ENCODE results near the gene NME9.

NME9 gene

GRCh38 chr3:138334608-138335007, 5.0 kb upstream of the NME9 start:
- H4K8ac ChIP-seq (ENCODE audit: low read depth, low read length) = no peak overlapping the region
- H2BK5ac ChIP-seq (ENCODE audit: low read length) = no peak overlapping the region
- H3K4ac ChIP-seq (ENCODE audit: low read length) = no peak overlapping the region
- H3K23ac ChIP-seq (ENCODE audit: low read depth, low read length, poor library complexity) = no peak overlapping the region
- H3K4me2 ChIP-seq (ENCODE audit: insufficient read depth, low read length, poor library complexity, severe bottlenecking) = no peak overlapping the region
- no peak overlapping the region for H3K14ac ChIP-seq (ENCODE audit: low read length)
- H2BK12ac ChIP-seq (ENCODE audit: low read length) = no peak overlapping the region
- DNase-seq (ENCODE audit: low spot score) = no peak
- no peak overlapping the region for H2AFZ ChIP-seq (ENCODE audit: low read length)
- H3K79me1 ChIP-seq (ENCODE audit: low read depth, low read length) = no peaks in the 10 kb centered on the region
- H4K91ac ChIP-seq (ENCODE audit: low read depth, low read length, poor library complexity) = no peak overlapping the region
- H2BK15ac ChIP-seq (ENCODE audit: low read length) = no peak overlapping the region
- H3K27me3 ChIP-seq (ENCODE audit: control insufficient read depth in 3 of 3, insufficient read depth in 3 of 3, low read depth in 1 of 3, low read length in 3 of 3) = peaks cover 0 to 22% (median 0%) of the 10 kb centered on the region in 3 experiments
- H3K9ac ChIP-seq (ENCODE audit: low read depth, low read length, poor library complexity) = no peak overlapping the region
- no CpG with 5 or more reads among the region's 4 CpGs for WGBS, 2 donors (ENCODE audit: extremely low coverage in 2 of 2, insufficient read length in 2 of 2, insufficient replicate concordance in 1 of 2)
- H3K4me3 ChIP-seq (ENCODE audit: low read length in 2 of 2) = no peak overlapping the region
- H3K9me3 ChIP-seq (replicated peaks in 1 of 2; ENCODE audit: control insufficient read depth in 2 of 2, insufficient read depth in 1 of 2, low read depth in 1 of 2, low read length in 2 of 2) = no peaks in the 10 kb centered on the region
- no peaks in the 10 kb centered on the region for H3K36me3 ChIP-seq (replicated peaks in 1 of 2; ENCODE audit: control insufficient read depth in 2 of 2, insufficient read depth in 2 of 2, low read length in 2 of 2)
- H3K18ac ChIP-seq (ENCODE audit: low read length) = no peak overlapping the region
- H3K4me1 ChIP-seq (ENCODE audit: control insufficient read depth in 2 of 2, insufficient read depth in 1 of 2, low read depth in 1 of 2, low read length in 2 of 2) = peaks cover 3% of the 10 kb centered on the region in 2 donors
- H2BK120ac ChIP-seq (ENCODE audit: low read depth, low read length) = no peak overlapping the region
- H2AK5ac ChIP-seq (ENCODE audit: low read depth, low read length) = no peak overlapping the region
- H3K27ac ChIP-seq (replicated peaks; ENCODE audit: low read length) = no peak overlapping the region

DNA sequence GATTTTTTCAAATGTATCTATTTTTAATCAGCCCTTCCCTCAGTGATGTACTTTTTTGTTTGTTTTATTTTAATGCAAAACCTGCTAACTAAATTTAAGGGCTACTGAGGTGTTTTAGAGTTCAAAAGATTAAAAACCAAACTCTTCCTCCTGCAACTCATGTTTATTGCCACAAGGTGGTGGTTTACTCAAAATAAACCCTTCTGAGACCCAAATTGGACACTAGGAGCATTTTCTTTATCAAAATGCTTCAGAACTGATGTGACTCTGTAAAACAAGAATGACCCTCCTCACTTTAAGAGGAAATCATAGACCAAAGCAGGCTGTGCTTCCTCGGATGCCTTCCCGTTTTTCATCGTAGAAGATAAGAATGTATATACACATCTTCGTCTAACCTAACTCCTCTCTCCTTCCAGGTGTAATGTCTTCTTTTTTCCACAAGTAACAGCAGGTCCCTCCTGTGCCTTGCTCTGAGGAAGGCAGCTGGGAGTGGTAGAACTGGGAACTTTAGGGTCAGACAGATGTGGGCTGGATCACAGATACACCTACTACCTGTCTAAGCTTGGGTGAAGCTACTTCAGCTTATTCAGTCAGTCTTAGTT, 2.9 kb upstream of the NME9 start:
- peaks cover 3 to 7% of the 10 kb centered on the region in 2 donors for H3K4me1 ChIP-seq (ENCODE audit: control insufficient read depth in 2 of 2, insufficient read depth in 1 of 2, low read depth in 1 of 2, low read length in 2 of 2)
- no peak overlapping the region for H2AFZ ChIP-seq (ENCODE audit: low read length)
- H2AK5ac ChIP-seq (ENCODE audit: low read depth, low read length) = no peak overlapping the region
- H3K23ac ChIP-seq (ENCODE audit: low read depth, low read length, poor library complexity) = no peak overlapping the region
- no peak overlapping the region for H3K9ac ChIP-seq (ENCODE audit: low read depth, low read length, poor library complexity)
- H2BK5ac ChIP-seq (ENCODE audit: low read length) = no peak overlapping the region
- H3K4ac ChIP-seq (ENCODE audit: low read length) = no peak overlapping the region
- H2BK120ac ChIP-seq (ENCODE audit: low read depth, low read length) = no peak overlapping the region
- no peak overlapping the region for H4K8ac ChIP-seq (ENCODE audit: low read depth, low read length)
- H2BK12ac ChIP-seq (ENCODE audit: low read length) = no peak overlapping the region
- no peak overlapping the region for H3K14ac ChIP-seq (ENCODE audit: low read length)
- H3K79me1 ChIP-seq (ENCODE audit: low read depth, low read length) = no peaks in the 10 kb centered on the region
- WGBS, 2 donors (ENCODE audit: extremely low coverage in 2 of 2, insufficient read length in 2 of 2, insufficient replicate concordance in 1 of 2) = no CpG with 5 or more reads among the region's 4 CpGs
- H3K36me3 ChIP-seq (replicated peaks in 1 of 2; ENCODE audit: control insufficient read depth in 2 of 2, insufficient read depth in 2 of 2, low read length in 2 of 2) = no peaks in the 10 kb centered on the region
- H3K27ac ChIP-seq (replicated peaks; ENCODE audit: low read length) = no peak overlapping the region
- DNase-seq (ENCODE audit: low spot score) = no peak
- no peak overlapping the region for H3K4me3 ChIP-seq (ENCODE audit: low read length in 2 of 2)
- H2BK15ac ChIP-seq (ENCODE audit: low read length) = no peak overlapping the region
- no peak overlapping the region for H3K18ac ChIP-seq (ENCODE audit: low read length)
- no peak overlapping the region for H3K4me2 ChIP-seq (ENCODE audit: insufficient read depth, low read length, poor library complexity, severe bottlenecking)
- no peak overlapping the region for H4K91ac ChIP-seq (ENCODE audit: low read depth, low read length, poor library complexity)
- H3K9me3 ChIP-seq (replicated peaks in 1 of 2; ENCODE audit: control insufficient read depth in 2 of 2, insufficient read depth in 1 of 2, low read depth in 1 of 2, low read length in 2 of 2) = no peaks in the 10 kb centered on the region
- H3K27me3 ChIP-seq (ENCODE audit: control insufficient read depth in 3 of 3, insufficient read depth in 3 of 3, low read depth in 1 of 3, low read length in 3 of 3) = peaks cover 0 to 20% (median 0%) of the 10 kb centered on the region in 3 experiments

- Histone ChIP-seq H3K14ac (ENCODE audit: low read length) (no peak overlapping the region), H3K4me1 (ENCODE audit: control insufficient read depth in 2 of 2, insufficient read depth in 1 of 2, low read depth in 1 of 2, low read length in 2 of 2) (peaks cover 1 to 7% of the 10 kb centered on the region in 2 donors), H2AK5ac (ENCODE audit: low read depth, low read length) (no peak overlapping the region), H3K4me3 (ENCODE audit: low read length in 2 of 2) (no peak overlapping the region), H3K18ac (ENCODE audit: low read length) (no peak overlapping the region), H3K9me3 (replicated peaks in 1 of 2; ENCODE audit: control insufficient read depth in 2 of 2, insufficient read depth in 1 of 2, low read depth in 1 of 2, low read length in 2 of 2) (no peaks in the 10 kb centered on the region), H3K27ac (replicated peaks; ENCODE audit: low read length) (no peak overlapping the region), H2BK12ac (ENCODE audit: low read length) (no peak overlapping the region), H2BK15ac (ENCODE audit: low read length) (no peak overlapping the region), H3K9ac (ENCODE audit: low read depth, low read length, poor library complexity) (no peak overlapping the region), H2BK5ac (ENCODE audit: low read length) (no peak overlapping the region), H3K4me2 (ENCODE audit: insufficient read depth, low read length, poor library complexity, severe bottlenecking) (no peak overlapping the region), H3K36me3 (replicated peaks in 1 of 2; ENCODE audit: control insufficient read depth in 2 of 2, insufficient read depth in 2 of 2, low read length in 2 of 2) (no peaks in the 10 kb centered on the region), H4K91ac (ENCODE audit: low read depth, low read length, poor library complexity) (no peak overlapping the region), H3K27me3 (ENCODE audit: control insufficient read depth in 3 of 3, insufficient read depth in 3 of 3, low read depth in 1 of 3, low read length in 3 of 3) (peaks cover 0 to 18% (median 0%) of the 10 kb centered on the region in 3 experiments), H4K8ac (ENCODE audit: low read depth, low read length) (no peak overlapping the region), H2BK120ac (ENCODE audit: low read depth, low read length) (no peak overlapping the region), H3K4ac (ENCODE audit: low read length) (no peak overlapping the region), H3K23ac (ENCODE audit: low read depth, low read length, poor library complexity) (no peak overlapping the region), H3K79me1 (ENCODE audit: low read depth, low read length) (no peaks in the 10 kb centered on the region), H2AFZ (ENCODE audit: low read length) (no peak overlapping the region)
- no peak for DNase-seq (ENCODE audit: low spot score)
- WGBS, 2 donors (ENCODE audit: extremely low coverage in 2 of 2, insufficient read length in 2 of 2, insufficient replicate concordance in 1 of 2) = no CpG with 5 or more reads among the region's 6 CpGs
These were observed 1.7 kb upstream of the NME9 start for GRCh38 chr3:138331143-138331894.

- Histone ChIP-seq H2BK15ac (ENCODE audit: low read length) (no peak overlapping the region), H3K9me3 (replicated peaks in 1 of 2; ENCODE audit: control insufficient read depth in 2 of 2, insufficient read depth in 1 of 2, low read depth in 1 of 2, low read length in 2 of 2) (no peaks in the 10 kb centered on the region)
These were observed 288 bp upstream of the NME9 start for GRCh38 chr3:138329984-138330293.

More at GRCh38 chr3:138329984-138330293, 288 bp upstream of the NME9 start:
- Histone ChIP-seq H3K4me2 (ENCODE audit: insufficient read depth, low read length, poor library complexity, severe bottlenecking) (peak overlapping the region; percentile 92), H3K18ac (ENCODE audit: low read length) (no peak overlapping the region), H3K36me3 (replicated peaks in 1 of 2; ENCODE audit: control insufficient read depth in 2 of 2, insufficient read depth in 2 of 2, low read length in 2 of 2) (no peaks in the 10 kb centered on the region), H3K4ac (ENCODE audit: low read length) (no peak overlapping the region), H2AK5ac (ENCODE audit: low read depth, low read length) (no peak overlapping the region), H2AFZ (ENCODE audit: low read length) (peak overlapping the region; percentile 96), H3K14ac (ENCODE audit: low read length) (no peak overlapping the region), H2BK120ac (ENCODE audit: low read depth, low read length) (no peak overlapping the region), H4K8ac (ENCODE audit: low read depth, low read length) (no peak overlapping the region), H2BK5ac (ENCODE audit: low read length) (no peak overlapping the region), H3K27me3 (ENCODE audit: control insufficient read depth in 3 of 3, insufficient read depth in 3 of 3, low read depth in 1 of 3, low read length in 3 of 3) (peaks cover 0 to 13% (median 0%) of the 10 kb centered on the region in 3 experiments), H3K23ac (ENCODE audit: low read depth, low read length, poor library complexity) (no peak overlapping the region), H3K9ac (ENCODE audit: low read depth, low read length, poor library complexity) (no peak overlapping the region), H3K4me3 (ENCODE audit: low read length in 2 of 2) (peak overlapping the region in 1 of 2 donors; percentile 57), H3K4me1 (ENCODE audit: control insufficient read depth in 2 of 2, insufficient read depth in 1 of 2, low read depth in 1 of 2, low read length in 2 of 2) (peaks cover 1 to 7% of the 10 kb centered on the region in 2 donors), H2BK12ac (ENCODE audit: low read length) (no peak overlapping the region), H4K91ac (ENCODE audit: low read depth, low read length, poor library complexity) (no peak overlapping the region), H3K79me1 (ENCODE audit: low read depth, low read length) (no peaks in the 10 kb centered on the region), H3K27ac (replicated peaks; ENCODE audit: low read length) (no peak overlapping the region)
- DNase-seq (ENCODE audit: low spot score) = no peak
- WGBS, 2 donors (ENCODE audit: extremely low coverage in 2 of 2, insufficient read length in 2 of 2, insufficient replicate concordance in 1 of 2) = no CpG with 5 or more reads among the region's 7 CpGs

Data from neuronal stem cell (in vitro differentiated cells).